ENCODE measurements around the gene LTBP1. TPM values are rescaled to one million over a fixed set of nuclear protein-coding genes. Genes with fewer than 3 reads are reported as not detected.
"Not testable (repeated sequence)": the region's sequence is repeated elsewhere in the genome, so short reads cannot be mapped to it uniquely, and the experiment has no call there.

The LTBP1 gene
- total and polyA plus RNA-seq, 11 donors: 23.5 to 150 (median 102) TPM

- peak in 1 of 5 donors; percentile 32 for DNase-seq
- no peak for ATAC-seq
- Histone ChIP-seq H3K27me3 (no peaks in the 10 kb centered on the region), H3K4me3 (no peak overlapping the region), H3K27ac (no peak overlapping the region), H3K36me3 (no peaks in the 10 kb centered on the region), H3K9me3 (no peaks in the 10 kb centered on the region), H3K4me1 (peaks cover 0 to 45% (median 19%) of the 10 kb centered on the region in 12 donors)
- WGBS, 4 donors: 59 to 74% (median 64%) methylated on average over 3 of the region's 3 CpGs
- TF ChIP-seq POLR2A (IDR thresholded peaks at IDR 0.05) (no peak), CTCF (IDR thresholded peaks at IDR 0.05) (no peak)
- intact Hi-C loops (cut with DNase I): loop anchor here in 1 of 10 donors (5.0 kb wide), 1 partner anchor 53 kb away; no protein-coding TSS in a partner anchor
Observed at GRCh38 chr2:32963941-32964340, 17.2 kb downstream of the LTBP1 start.

DNA sequence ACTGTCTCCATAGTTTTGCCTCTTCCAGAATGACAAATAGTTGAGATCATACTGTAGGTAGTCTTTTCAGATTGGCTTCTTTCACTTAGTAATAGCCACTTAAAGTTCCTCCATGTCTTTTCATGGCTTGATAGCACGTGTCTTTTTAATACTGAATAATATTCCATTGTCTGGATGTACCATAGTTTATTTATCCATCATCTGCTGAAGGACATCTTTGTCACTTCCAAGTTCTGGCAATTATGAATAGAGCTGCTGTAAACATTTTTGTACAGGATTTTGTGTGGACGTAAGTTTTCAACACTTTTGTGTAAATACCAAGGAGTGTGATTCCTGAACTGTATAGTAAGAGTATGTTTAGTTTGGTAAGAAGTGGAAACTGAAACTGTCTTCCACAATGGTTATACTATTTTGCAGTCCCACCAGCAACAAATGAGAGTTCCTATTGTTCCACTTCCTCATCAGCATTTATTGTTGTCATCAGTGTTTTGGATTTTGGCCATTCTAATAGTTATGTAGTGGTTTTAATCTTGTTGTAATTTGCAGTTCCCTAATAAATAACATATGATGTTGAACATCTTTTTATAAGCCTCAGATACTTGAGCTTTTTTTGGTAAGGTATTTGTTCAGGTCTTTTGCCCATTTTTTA, 18.9 kb downstream of the LTBP1 start:
- ATAC-seq: no peak
- peaks cover 0 to 33% (median 15%) of the 10 kb centered on the region in 12 donors for H3K4me1 ChIP-seq
- 46 to 66% (median 60%) methylated on average over 2 of the region's 2 CpGs for WGBS, 4 donors
- TF ChIP-seq POLR2A (IDR thresholded peaks at IDR 0.05) (no peak), CTCF (IDR thresholded peaks at IDR 0.05) (no peak)
- no peaks in the 10 kb centered on the region for H3K36me3 ChIP-seq
- no peak overlapping the region for H3K4me3 ChIP-seq
- intact Hi-C loops (cut with DNase I): no loop called here
- no peak for DNase-seq
- no peaks in the 10 kb centered on the region for H3K27me3 ChIP-seq
- peaks cover 0 to 4% (median 0%) of the 10 kb centered on the region in 12 donors for H3K9me3 ChIP-seq
- H3K27ac ChIP-seq: peak overlapping the region in 6 of 12 donors; percentile 8 to 38 (median 18)

DNA sequence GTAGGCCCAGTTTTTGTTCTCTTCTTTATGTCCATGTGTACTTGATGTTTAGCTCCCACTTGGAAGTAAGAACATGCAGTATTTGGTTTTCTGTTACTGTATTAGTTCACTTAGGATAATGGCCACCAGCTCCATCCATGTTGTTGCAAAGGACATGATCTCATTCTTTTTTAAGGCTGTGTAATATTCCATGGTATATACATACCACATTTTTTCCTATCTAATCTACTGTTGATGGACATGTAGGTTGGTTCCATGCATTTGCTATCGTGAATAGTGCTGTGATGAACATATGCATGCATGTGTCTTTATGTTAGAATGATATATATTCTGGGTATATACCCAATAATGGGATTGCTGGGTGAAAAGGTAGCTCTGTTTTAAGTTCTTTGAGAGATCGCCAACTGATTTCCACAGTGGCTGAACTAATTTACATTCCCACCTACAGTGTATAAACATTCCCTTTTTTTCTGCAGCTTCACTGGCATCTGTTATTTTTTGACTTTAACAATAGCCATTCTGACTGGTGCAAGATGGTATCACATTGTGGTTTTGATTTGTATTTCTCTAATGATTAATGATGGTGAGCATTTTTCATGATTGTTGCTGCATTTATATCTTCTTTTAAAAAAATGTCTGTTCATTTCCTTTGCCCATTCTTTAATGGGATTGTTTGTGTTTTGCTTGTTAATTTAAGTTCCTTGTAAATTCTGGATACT, 22.9 kb downstream of the LTBP1 start:
- Histone ChIP-seq H3K9me3 (peaks cover 0 to 8% (median 0%) of the 10 kb centered on the region in 12 donors), H3K4me3 (no peak overlapping the region), H3K4me1 (peaks cover 0 to 26% (median 15%) of the 10 kb centered on the region in 12 donors), H3K36me3 (no peaks in the 10 kb centered on the region), H3K27me3 (no peaks in the 10 kb centered on the region), H3K27ac (no peak overlapping the region)
- intact Hi-C loops (cut with DNase I): no loop called here
- DNase-seq (no peak), ATAC-seq (no peak)
- WGBS, 4 donors: 96 to 100% (median 97%) methylated on average over 2 of the region's 2 CpGs
- TF ChIP-seq POLR2A (IDR thresholded peaks at IDR 0.05): no peak
- no peak for TF ChIP-seq CTCF (IDR thresholded peaks at IDR 0.05)

- H3K4me3 ChIP-seq; H3K36me3 ChIP-seq; H3K27me3 ChIP-seq; intact Hi-C loops (cut with DNase I); ATAC-seq; H3K27ac ChIP-seq; DNase-seq: not testable (repeated sequence)
- Histone ChIP-seq H3K9me3 (peaks cover 0 to 16% (median 0%) of the 10 kb centered on the region in 12 donors), H3K4me1 (peaks cover 0 to 27% (median 17%) of the 10 kb centered on the region in 12 donors)
- 89 to 100% (median 97%) methylated on average over 1 of the region's 1 CpG for WGBS, 4 donors
Observed at GRCh38 chr2:32973772-32974171, 27.0 kb downstream of the LTBP1 start.
